HG02571 (cell line): Measurements from ENCODE around the gene DHRS4.
"Not testable (repeated sequence)": the region's sequence is repeated elsewhere in the genome, so short reads cannot be mapped to it uniquely, and the experiment has no call there.

Experiments used
- ATAC-seq: cut with Tn5 transposase; IDR thresholded peaks from one replicate; pipeline ENCODE4 v1.9.1; 2021; ENCODE audit warnings: mild to moderate bottlenecking, moderate library complexity; ENCODE audit not compliant: unreplicated experiment

DHRS4 gene

GRCh38 chr14:23939607-23940326, 13.8 kb upstream of the DHRS4 start:
- ATAC-seq: no peak

DNA sequence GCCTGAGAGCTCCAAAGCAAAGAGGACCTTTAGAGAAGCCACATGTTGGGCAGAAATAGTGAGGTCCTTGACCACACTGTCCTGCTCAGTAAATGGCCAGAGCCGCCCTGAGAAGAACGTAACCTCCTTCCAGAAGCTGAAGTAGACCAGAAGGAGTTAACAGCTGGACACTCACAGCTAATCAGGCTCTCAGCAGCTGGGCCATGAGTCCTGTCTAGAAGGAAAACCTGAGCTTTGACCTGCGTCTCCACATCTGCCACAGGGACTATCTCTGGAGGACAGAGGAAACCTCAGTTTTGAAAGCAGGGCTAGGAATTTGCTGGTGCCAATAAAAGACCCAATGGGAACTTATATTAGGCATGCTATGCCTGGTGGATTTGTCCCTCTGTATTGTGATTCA, 12.3 kb upstream of the DHRS4 start:
- no peak for ATAC-seq

- ATAC-seq: no peak
Observed at GRCh38 chr14:23941669-23942068, 11.9 kb upstream of the DHRS4 start.

DNA sequence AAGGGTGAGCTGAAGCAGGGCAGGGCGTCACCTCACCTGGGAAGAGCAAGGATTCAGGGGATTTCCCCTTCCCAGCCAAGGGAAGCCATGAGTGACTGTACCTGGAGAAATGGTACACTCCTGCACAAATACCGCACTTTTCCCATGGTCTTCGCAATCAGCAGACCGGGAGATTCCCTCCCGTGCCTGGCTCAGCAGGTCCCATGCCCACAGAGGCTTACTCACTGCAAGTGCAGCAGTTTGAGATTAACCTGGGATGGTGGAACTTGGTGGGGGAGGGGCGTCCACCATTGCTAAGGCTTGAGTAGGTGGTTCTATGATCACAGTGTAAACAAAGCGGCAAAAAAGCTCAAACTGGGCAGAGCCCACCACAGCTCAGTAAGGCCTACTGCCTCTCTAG, 11.0 kb upstream of the DHRS4 start:
- ATAC-seq: no peak

GRCh38 chr14:23949069-23949468, 4.5 kb upstream of the DHRS4 start:
- ATAC-seq: not testable (repeated sequence)

DNA sequence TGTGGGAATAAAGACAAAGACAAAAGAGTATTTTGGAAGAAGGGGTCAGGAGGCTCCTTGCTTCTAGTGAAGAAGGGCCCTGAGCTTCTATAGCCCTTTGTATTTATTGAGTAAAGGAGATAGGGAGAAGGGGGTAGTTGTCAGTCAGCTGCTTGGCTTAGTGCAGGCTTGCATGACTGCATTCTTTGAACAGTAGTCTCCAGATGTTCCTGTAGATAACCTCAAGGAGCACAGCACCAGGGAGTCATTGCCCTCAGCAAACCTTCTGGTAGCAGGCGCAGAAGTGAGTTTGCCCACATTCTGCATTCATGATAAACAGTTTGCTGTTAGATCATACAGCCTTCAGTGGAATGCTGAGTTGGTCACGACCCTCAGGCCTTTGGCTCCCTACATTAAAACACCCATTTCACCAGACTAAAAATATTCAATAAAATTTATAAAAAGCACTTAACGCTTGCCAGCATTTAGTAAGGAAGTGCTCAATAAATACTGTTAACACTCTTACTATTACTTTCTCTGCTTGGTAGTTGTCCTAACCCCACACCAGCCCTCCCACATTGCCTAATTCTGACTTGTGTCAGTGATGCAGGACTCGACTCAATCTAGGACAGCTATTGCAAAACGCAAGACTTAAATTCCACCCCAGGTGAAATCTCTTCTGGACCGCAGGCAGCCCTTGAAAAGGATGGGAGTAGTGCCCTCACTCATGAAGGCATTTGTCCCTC, 3.0 kb upstream of the DHRS4 start:
- ATAC-seq: no peak

DNA sequence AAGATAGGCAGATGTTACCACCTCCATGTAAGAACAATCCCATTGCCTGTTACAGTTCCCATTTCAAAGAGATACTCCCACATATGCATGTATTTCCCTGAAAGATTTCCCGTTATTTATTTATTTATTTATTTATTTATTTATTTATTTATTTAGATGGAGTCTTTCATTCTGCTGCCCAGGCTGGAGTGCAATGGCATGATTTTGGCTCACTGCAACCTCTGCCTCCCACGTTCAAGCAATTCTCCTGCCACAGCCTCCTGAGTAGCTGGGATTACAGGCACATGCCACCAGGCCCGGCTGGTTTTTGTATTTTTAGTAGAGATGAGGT, 2.5 kb upstream of the DHRS4 start:
- not testable (repeated sequence) for ATAC-seq

DNA sequence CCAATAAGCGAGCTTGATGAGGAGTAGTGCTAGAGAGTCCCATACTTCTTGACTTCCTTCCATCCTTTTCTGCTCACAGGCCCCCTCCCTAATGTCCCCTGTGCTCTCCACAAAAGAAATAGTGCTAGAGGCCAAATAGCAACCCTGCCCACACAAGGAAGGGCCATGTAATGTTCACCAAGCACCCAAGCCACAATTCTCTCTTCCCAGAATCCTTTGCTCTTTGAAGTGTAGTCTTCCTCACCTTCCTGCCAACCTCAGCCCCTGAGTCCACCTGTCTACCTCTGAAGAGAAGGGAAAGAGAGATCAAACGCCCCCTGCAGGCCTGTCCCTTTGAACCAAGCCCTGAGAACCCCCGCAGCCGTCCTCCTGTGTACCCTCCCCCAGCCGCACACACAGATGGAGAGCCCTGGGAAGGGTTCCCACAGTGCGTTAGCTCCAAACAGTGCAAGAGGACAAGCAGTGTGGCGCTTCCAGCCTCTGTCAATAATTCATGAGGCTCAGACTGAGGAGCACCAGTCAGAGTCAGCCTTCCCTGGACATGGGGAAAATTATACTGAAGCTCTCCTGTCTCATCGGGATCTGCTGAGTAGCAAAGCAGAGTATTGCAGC, 1.9 kb upstream of the DHRS4 start:
- ATAC-seq: no peak

GRCh38 chr14:23953116-23953463, 480 bp upstream of the DHRS4 start:
- ATAC-seq: not testable (repeated sequence)

DNA sequence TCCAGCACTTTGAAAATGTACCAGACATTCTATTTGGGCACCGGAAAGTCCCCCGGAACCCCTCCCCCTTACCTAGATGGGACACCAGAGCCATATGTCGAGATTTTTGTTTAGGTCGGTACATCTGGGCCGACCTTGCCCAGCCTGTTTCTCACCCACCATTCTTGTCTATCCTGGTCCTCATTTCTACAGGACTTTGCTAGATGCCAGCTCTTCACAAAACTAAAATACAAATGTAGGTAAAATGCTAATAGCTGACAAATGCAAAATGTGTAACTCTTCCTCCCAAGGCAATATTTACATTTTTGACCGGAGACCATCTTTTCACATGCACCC, 677 bp downstream of the DHRS4 start:
- peak; percentile 5 for ATAC-seq

- not testable (repeated sequence) for ATAC-seq
Observed at GRCh38 chr14:23954965-23955364, 1.4 kb downstream of the DHRS4 start.

- ATAC-seq: not testable (repeated sequence)
Observed at GRCh38 chr14:23955811-23956210, 2.2 kb downstream of the DHRS4 start.

DNA sequence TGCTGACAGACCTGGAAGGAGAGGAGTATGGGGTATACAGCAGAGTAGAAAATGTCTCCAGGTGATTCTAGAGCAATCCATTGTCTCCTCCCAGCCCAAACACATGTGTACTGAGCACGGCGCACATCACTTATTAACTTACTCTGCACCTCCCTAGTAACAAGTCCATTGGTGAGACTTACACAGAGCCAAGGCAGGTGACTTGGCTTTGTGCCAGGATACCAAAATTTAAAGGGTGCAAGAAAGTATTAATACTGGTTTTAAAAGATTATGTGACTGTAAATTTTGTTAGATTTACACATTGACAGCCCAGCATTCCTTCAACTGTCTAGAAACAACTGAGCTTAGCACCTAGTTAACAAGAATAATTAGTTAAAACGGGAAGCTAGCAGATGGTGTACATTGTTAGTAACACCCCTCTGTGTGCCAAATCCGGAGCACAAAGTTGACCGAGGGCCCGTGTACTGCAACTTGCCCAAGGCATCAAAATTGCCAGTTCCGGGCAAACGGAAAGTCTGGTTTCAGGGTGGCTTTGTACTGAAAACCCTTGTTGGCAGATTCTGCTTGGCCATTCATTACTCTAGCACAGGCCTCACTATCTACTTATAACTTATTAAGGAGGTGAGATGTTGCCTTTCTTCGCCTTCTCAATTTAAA, 4.5 kb downstream of the DHRS4 start:
- ATAC-seq: not testable (repeated sequence)

DNA sequence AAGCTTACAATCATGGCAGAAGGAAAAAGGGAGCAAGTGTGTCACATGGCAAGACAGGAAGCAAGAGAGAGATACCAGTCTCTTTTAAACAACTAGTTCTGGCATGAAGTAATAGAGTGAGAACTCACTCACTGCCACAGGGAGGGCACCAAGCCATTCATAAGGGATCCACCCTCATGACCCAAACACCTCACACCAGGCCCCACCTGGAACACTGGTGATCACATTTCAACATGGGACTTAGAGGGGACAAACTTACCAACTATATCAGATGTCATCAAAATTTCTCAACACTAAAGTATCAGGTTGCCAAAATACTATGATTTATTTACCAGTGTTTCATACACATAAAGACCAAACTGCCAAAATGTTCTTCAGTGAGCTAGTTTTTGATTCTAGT, 7.3 kb downstream of the DHRS4 start:
- not testable (repeated sequence) for ATAC-seq

GRCh38 chr14:23961704-23962103, 8.1 kb downstream of the DHRS4 start:
- ATAC-seq: not testable (repeated sequence)

GRCh38 chr14:23969130-23969480, 15.5 kb downstream of the DHRS4 start:
- ATAC-seq: not testable (repeated sequence)

- ATAC-seq: peak; percentile 78
Observed at GRCh38 chr14:23969481-23970282, 16.1 kb downstream of the DHRS4 start.

DNA sequence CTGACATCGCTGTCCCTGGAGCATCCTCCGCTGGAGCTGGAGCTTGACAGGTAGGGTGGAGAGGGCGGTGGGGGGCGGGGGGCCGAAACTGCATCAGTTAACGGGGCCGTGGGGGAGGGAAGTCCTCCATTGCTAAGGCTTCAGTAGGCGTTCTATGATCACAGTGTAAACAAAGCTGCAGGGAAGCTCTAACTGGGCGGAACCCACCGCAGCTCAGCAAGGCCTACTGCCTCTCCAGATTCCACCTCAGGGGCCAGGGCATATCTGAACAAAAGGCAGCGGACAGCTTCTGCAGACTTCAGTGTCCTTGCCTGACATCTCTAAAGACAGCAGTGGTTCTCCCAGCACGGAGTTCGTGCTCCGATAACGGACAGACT, 16.7 kb downstream of the DHRS4 start:
- ATAC-seq: peak; percentile 4

DNA sequence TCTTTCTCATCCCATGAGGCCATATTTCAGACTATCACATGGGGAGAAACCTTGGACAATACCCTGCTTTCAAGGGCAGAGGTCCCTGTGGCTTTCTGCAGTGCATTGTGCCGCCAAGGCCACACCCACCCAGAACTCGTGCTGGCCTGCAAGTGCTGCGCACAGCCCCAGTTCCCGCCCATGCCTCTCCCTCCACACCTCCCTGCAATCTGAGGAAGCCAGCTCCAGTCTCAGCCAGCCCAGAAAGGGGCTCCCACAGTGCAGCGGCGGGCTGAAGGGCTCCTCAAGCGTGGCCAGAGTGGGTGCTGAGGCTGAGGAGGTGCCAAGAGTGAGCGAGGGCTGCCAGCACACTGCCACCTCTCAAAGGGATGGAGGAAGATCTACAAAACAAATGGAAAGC, 19.6 kb downstream of the DHRS4 start:
- ATAC-seq: not testable (repeated sequence)

DNA sequence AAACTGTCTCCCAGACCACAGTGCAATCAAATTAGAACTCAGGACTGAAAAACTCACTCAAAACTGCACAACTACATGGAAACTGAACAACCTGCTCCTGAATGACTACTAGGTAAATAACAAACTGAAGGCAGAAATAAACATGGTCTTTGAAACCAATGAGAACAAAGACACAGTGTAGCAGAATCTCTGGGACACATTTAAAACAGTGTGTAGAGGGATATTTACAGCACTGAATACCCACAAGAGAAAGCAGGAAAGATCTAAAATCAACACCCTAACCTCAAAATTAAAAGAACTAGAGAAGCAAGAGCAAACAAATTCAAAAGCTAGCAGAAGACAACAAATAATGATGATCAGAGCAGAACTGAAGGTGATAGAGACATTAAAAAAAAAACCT, 20.5 kb downstream of the DHRS4 start:
- ATAC-seq: not testable (repeated sequence)

DNA sequence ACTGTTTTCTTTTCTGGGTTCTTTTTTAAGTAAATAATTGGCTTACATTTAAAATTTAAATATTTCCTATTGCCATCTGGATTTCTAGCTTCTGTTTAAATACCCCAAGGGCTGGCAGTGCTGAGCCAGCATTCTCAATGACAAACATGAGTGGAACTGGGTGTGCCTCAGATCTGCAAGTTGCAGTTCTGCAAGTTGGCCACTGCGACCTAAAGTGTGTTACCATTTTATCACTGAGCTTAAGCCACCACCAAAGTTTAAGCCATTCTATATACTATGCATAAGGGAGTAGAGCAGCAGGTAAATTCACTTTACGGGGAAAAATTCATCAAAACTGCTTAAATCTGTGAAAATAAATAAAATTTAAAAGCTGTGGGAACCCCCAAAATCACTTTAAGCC, 23.6 kb downstream of the DHRS4 start:
- ATAC-seq: not testable (repeated sequence)
